Kidney glomerular epithelial cell (primary cell): ENCODE data around the gene ANKRD29.
"Not testable (repeated sequence)": the region's sequence is repeated elsewhere in the genome, so short reads cannot be mapped to it uniquely, and the experiment has no call there.

Experiments
- DNase-seq: peaks from one replicate; lab custom pipeline; 2025; lab: John Stamatoyannopoulos, UW

Gene ANKRD29

GRCh38 chr18:23583071-23583865, 79.4 kb downstream of the ANKRD29 start:
- DNase-seq, result no peak

DNA sequence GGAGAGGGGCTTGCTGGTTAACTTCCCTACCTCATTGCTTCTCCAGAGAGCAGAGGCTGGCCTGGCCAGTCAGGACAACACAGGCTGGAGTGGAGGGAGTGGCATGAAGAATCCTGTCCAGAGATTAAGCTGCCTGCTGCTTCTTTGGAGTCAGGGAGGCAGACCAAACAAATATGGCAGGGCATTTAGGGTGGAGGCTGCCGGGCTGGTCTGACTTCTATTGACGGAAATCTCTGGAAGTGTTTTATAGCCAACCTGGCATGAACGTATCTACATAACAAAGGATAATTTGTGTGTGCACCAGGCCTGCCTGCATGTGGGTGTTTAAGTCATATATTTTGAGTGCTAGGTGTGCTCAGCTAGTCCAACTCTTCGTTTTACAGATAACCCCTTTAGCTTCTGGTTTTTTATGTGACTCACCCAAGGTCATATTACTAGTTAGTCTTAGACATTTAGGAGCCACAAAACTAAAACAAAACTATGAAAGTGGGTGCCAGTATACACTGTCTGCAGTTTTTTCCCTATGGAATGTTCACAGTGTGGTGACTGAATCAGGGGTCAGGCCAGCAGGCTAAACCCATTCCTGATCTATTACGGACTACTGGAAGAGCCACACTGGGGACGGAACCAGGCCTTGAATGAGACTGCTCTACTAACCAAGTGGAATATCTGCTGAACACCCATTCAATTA, 81.9 kb downstream of the ANKRD29 start:
- DNase-seq, result no peak

DNA sequence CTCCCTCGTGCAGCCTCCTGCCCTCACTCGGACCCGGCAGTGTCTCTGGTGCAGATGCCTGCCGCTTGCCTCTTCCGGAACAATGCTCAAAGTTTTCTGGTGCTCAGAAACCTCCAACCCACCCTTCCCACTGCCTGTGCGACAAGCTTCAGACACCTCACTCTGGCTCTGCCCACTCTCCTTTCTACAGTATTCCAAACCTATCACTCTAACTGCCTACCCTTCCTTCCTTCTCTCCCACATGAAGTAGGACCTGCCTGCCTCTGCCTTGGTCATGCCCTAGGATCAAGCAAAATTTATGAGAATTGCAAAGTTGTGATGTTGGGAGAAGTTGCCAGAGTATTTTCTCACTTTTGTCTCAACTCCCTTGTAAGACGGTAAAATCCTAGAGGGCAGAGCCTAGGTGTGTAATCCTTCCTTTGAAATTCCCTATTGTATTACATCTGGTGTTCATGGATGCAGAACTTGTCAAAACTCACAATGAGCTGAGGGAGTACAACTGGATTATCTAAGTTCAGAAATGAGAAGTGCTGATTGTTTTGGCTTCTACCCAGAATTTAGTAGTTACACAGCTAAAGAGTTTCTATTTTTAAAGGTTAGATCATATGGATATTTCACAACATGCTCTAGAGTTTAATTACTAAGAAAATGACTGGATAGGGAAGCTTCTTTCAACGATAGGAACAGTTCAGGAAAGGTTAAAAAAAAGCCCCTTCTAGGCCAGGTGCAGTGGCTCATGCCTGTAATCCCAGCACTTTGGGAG, 83.6 kb downstream of the ANKRD29 start:
- DNase-seq, result peak; percentile 55

DNA sequence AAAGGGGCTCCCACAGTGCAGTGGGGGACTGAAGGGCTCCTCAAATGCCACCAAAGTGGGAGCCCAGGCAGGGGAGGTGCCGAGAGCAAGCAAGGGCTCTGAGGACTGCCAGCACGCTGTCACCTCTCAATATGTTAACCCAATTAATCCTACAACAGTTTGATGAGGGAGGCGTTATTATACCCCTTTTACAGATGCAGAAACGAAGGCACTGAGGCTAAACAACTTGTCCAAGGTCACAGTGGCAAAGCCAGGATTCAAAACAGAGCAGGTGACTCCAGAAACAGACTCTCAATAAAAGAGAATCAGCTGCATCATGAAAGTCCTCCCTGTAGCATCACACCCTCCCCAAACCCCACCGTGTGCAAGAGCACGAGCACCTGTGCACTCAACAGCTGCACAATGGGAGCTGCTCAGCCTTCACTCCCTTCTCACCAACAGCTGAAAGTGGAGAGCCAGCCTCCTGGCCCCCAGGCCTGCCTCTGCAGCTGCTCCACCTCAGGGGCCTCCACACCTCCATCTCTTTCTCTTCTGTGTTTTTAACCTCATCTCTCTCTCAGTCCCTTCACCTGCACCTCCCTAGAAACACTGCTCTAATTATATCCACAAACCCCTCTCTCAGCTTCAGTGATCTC, 84.5 kb downstream of the ANKRD29 start:
- no peak for DNase-seq

GRCh38 chr18:23577521-23577920, 85.2 kb downstream of the ANKRD29 start:
- DNase-seq, result not testable (repeated sequence)

- no peak for DNase-seq
Measured at GRCh38 chr18:23575309-23575651, 87.4 kb downstream of the ANKRD29 start.

GRCh38 chr18:23574611-23575308, 88.0 kb downstream of the ANKRD29 start:
- no peak for DNase-seq

DNA sequence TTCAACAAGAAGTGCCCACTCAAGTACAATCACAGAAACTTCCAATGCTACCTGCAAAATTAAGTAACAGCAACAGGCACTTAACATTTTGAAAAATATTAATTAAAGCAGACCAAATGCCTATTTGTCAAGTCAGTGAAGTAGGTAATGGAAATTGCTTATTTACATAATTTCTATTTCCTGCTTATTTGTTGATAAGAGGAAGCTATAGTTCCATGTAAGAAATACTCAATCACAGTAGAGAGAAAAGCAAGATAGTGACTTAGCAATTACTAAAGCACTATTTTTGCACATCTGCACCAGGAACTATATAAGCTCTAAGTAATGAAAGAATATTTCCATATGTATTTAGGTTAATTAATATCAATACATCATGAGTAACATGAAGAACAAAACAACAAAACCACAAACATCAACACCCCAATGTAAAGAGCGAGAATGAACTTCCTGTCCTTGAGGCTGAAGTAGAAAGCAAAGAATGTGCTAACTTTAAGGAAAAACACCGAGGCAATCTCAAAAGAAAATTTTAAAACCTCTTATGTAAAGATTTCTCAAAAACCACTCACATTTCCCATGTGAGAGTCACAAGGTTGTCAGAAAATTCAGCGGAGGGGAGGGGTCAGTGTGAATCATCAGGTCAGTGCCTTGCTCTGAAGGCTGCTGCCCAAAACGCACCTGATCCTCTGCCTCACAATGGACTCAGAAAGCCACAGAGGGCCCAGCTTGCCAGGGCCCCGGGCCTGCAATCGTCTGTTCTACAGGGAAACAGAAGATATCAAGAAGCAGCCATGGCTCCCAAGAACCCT, 88.9 kb downstream of the ANKRD29 start:
- peak; percentile 33 for DNase-seq

DNA sequence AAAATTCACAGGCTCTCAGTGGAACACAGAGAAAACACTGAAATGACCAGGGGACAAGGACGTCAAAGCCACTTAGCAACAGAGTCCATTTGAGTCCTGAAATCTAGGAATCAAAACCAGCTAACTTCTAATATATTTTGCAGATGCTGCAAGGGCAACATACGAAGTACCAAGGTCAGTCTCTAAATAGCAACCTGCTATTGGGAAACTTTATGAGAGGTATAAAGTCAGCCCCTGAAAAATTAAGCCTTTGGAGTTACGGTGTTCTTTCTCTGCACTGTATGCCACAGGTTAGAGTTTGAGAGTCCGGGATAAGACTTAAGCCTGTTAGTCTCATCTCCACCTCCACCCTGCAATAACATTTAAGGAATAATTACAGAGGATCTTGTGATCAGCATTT, 89.7 kb downstream of the ANKRD29 start:
- DNase-seq, result no peak

- DNase-seq, result no peak
Measured at GRCh38 chr18:23572570-23572969, 90.1 kb downstream of the ANKRD29 start.

- DNase-seq, result no peak
Measured at GRCh38 chr18:23572012-23572411, 90.7 kb downstream of the ANKRD29 start.

DNA sequence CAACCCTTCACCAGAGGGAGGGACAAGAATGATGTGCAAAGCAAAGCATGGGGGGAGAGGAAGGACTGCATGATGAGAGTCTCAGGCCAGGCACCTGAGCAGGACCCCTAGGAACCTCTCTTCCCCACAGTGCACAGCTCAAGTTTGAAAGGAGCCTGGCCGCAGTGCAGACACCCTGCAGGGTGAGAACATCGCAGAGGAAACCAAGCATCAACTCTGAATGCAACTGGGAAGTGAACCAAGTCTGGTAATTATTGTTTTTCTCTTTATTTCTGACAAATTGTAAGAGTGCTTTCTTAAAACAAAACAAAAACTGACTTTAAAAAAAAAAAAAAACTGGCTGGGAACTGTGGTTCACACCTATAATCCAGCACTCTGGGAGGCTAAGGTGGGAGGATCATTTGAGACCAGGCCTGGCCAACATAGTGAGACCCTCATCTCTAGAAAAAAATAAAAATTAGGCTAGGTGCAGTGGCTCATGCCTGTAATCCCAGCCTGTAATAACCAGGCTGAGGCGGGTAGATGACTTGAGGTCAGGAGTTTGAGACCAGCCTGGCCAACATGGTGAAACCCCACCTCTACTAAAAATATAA, 91.7 kb downstream of the ANKRD29 start:
- no peak for DNase-seq

DNA sequence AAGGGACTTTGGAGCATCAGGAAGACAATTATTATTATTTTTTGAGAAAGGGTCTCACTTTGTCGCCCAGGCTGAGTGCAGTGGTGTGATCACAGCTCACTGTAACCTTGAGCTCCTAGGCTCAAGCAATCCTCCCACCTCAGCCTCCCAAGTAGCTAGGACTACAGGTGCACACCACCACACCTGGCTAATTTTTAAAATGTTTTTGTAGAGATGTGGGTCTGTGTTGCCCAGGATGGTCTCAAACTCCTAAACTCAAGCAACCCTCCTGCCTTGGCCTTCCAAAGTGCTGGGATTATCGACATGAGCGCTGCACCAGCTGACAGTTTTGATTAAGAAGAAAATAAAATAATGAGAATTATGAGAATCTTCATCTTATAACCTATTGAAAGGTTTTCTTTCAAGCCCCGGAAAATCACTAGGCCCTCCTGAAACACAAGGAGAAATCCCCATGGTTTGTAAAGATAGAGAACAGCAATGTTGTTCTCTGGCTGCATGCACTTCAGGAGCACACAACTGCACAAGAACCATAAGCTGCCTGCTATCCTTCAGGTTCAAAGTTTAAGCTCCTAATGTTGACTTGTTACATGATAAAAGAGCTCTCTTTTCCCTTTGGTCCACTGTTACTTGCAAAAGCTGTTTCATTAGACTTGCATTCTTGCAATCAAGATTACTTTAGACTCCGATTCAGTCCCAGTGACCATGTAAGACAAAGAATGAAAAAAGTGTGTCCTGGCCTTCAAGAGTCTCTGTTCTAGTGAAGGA, 93.2 kb downstream of the ANKRD29 start:
- no peak for DNase-seq

DNA sequence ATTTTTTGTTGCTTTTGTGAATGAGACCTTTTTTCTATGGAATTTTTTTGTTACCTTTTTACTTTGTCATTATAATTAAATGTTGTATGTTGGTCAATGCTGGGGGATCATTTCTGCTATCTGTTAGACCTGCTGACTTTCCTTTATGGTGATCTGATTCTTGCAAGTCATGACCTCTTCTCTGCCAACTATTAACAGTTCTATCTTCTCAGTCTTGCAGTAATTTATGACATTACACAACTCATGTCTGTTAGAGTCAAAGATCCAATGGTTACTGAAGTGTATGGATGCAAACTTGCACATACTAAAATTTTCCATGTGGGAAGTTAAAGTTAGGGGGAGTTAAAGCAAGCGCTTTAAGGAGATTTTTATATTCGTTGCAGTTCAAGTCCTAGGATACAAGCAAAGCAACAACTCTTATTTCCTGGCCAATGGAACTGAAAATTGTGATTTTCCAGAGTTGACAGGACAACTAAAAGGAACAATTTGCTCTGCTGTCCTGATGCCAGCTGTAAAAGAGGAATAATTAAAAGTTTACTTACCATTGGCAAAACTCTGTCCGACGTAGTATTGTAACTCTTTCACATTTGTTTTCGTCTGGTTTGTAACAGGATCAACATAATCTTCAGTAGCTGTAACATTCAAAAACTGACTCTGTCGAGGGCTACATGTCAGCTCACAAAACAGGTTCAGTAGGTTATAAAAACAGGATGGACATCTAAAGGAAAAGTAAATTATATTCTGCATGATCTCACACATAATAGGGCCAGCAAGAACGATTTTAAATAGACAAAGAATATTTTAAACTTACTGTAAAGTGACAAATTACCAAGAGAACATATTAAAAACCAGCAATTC, 94.2 kb downstream of the ANKRD29 start:
- no peak for DNase-seq

DNA sequence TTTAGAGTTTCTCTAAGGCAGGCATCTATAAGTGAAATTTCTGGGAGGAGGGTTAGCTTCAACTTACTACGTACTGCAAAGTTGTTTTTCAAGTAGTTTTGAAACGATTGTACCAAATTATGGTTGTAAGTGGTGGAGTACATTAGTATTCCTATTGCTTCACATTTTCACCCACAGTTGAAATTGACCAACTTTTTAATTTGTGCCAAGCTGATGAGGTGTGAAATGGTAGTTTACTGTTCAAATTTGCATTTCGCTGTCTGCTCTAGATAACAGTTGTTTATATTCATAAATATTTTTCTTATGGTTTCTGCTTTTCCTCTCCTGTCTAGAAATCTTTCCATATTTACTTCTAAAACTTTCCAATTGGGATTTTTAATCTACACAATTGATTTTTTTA, 95.0 kb downstream of the ANKRD29 start:
- DNase-seq, result no peak

GRCh38 chr18:23565916-23566547, 96.7 kb downstream of the ANKRD29 start:
- no peak for DNase-seq

GRCh38 chr18:23563377-23564043, 99.2 kb downstream of the ANKRD29 start:
- DNase-seq, result peak; percentile 21

DNA sequence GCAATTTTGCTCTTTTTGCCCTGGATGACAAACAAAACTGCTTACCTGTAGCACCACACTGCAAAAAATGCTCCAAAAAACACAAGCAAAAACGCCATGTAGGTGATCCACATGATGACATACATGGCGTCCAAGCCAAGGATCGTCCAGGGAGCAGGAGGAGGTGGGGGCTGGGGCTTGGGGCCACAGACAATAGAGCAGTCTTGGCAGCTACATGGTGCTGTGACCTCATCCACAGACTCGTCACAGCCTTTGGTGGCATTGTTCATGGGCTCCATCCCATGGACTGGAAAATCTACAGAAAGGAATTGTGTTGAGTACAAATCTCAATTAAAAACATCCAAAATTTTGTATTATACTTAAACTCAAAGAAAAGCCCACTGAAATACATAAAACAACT, 102.5 kb downstream of the ANKRD29 start:
- no peak for DNase-seq
